ENCODE data around the gene PLPPR2. TPM values are rescaled to one million over a fixed set of nuclear protein-coding genes. Genes with fewer than 3 reads are reported as not detected.

PLPPR2 gene
- total RNA-seq, 1 donor from 2014 or later = 2.2 TPM

- Mint-ChIP-seq H3K27me3 (no peaks in the 10 kb centered on the region), H3K9me3 (no peaks in the 10 kb centered on the region), H3K4me1 (peaks cover 51% of the 10 kb centered on the region), H3K36me3 (ENCODE audit: low read depth) (peaks cover 7% of the 10 kb centered on the region), H3K27ac (no peak overlapping the region), H3K4me3 (no peak overlapping the region)
- ChIA-PET CTCF (interaction anchor here (1.2 kb wide), 1 partner anchor 13 kb away, joined by 3 read pairs; no protein-coding TSS in a partner anchor), POLR2A (interaction anchor here (0.9 to 1.4 kb wide), 4 partner anchors 24 to 160 kb away, joined by 3 to 4 read pairs (median 3); partner anchors contain the start of genes CCDC159, SWSAP1 and TMEM205)
- no peak for TF ChIP-seq CTCF (IDR thresholded peaks at IDR 0.05)
- intact Hi-C loops (cut with micrococcal nuclease) = no loop called here
- no peak for DNase-seq
- ATAC-seq (ENCODE audit: low read depth) = no peak
Measured at GRCh38 chr19:11322269-11323024, 32.8 kb upstream of the PLPPR2 start.

GRCh38 chr19:11323601-11324078 is 31.6 kb upstream of the PLPPR2 start:
- TF ChIP-seq CTCF (IDR thresholded peaks at IDR 0.05) = no peak
- DNase-seq = no peak
- ATAC-seq (ENCODE audit: low read depth) = no peak
- POLR2A ChIA-PET = interaction anchor here (0.5 to 2.1 kb wide), 7 partner anchors 22 to 666 kb away, joined by 3 to 15 read pairs (median 4); partner anchors contain the start of genes CCDC159, SWSAP1 and TMEM205
- Mint-ChIP-seq H3K27ac (peak overlapping the region; percentile 76), H3K4me3 (peak overlapping the region; percentile 56), H3K9me3 (no peaks in the 10 kb centered on the region), H3K4me1 (peaks cover 45% of the 10 kb centered on the region), H3K27me3 (no peaks in the 10 kb centered on the region), H3K36me3 (ENCODE audit: low read depth) (peaks cover 7% of the 10 kb centered on the region)
- intact Hi-C loops (cut with micrococcal nuclease) = no loop called here
- CTCF ChIA-PET = no interaction called here

- CTCF ChIA-PET = interaction anchor here (1.4 kb wide), 2 partner anchors 30 to 57 kb away, joined by 3 to 4 read pairs; no protein-coding TSS in a partner anchor
- Mint-ChIP-seq H3K4me1 (peaks cover 45% of the 10 kb centered on the region), H3K27ac (peak overlapping the region; percentile 76), H3K36me3 (ENCODE audit: low read depth) (peaks cover 7% of the 10 kb centered on the region), H3K9me3 (no peaks in the 10 kb centered on the region), H3K4me3 (peak overlapping the region; percentile 56), H3K27me3 (no peaks in the 10 kb centered on the region)
- DNase-seq = no peak
- peak; percentile 80 for ATAC-seq (ENCODE audit: low read depth)
- no peak for TF ChIP-seq CTCF (IDR thresholded peaks at IDR 0.05)
- intact Hi-C loops (cut with micrococcal nuclease) = no loop called here
- POLR2A ChIA-PET = interaction anchor here (0.6 to 2.1 kb wide), 8 partner anchors 16 to 667 kb away, joined by 3 to 15 read pairs (median 6); partner anchors contain the start of genes ODAD3, PRKCSH, RAB3D and SWSAP1
Measured at GRCh38 chr19:11324079-11324661, 31.1 kb upstream of the PLPPR2 start.

GRCh38 chr19:11324748-11325389 is 30.4 kb upstream of the PLPPR2 start:
- Mint-ChIP-seq H3K4me3 (no peak overlapping the region), H3K4me1 (peaks cover 45% of the 10 kb centered on the region), H3K27me3 (no peaks in the 10 kb centered on the region), H3K36me3 (ENCODE audit: low read depth) (peaks cover 8% of the 10 kb centered on the region), H3K9me3 (no peaks in the 10 kb centered on the region), H3K27ac (peak overlapping the region; percentile 76)
- DNase-seq (no peak), ATAC-seq (ENCODE audit: low read depth) (no peak)
- ChIA-PET CTCF (interaction anchor here (1.4 kb wide), 2 partner anchors 31 to 56 kb away, joined by 3 to 4 read pairs; no protein-coding TSS in a partner anchor), POLR2A (interaction anchor here (0.8 to 2.1 kb wide), 4 partner anchors 15 to 110 kb away, joined by 6 to 15 read pairs (median 6); partner anchors contain the start of genes ODAD3, PRKCSH, RAB3D and SWSAP1)
- intact Hi-C loops (cut with micrococcal nuclease) = no loop called here
- TF ChIP-seq CTCF (IDR thresholded peaks at IDR 0.05) = no peak
